BE2C (cell line): ENCODE measurements around the gene CYGB.
A peak's percentile ranks its signal among the peaks of the same experiment; 100 is the strongest.

Experiments used
- DNase-seq: peaks from one replicate; pipeline ENCODE4 v3.0.0-alpha.2; 2020
- H3K27me3 ChIP-seq: fragments of 250-450 bp; sonication (Bioruptor Pico); 2 replicates; pipeline ENCODE4 v1.5.1; 2020; ENCODE audit warnings: mild to moderate bottlenecking
- H3K36me3 ChIP-seq: fragments of 250-450 bp; sonication (Bioruptor Pico); 2 replicates; pipeline ENCODE4 v1.5.1; 2020; ENCODE audit warnings: mild to moderate bottlenecking
- H3K4me1 ChIP-seq: fragments of 250-450 bp; sonication (Bioruptor Pico); 2 replicates; pipeline ENCODE4 v1.5.1; 2020
- H3K4me3 ChIP-seq: 2 replicates; pipeline ENCODE4 v1.5.1; 2011; ENCODE audit warnings: low read depth, low read length
- H3K9me3 ChIP-seq: fragments of 250-450 bp; sonication (Bioruptor Pico); 2 replicates; pipeline ENCODE4 v1.5.1; 2020
- TF ChIP-seq, protein P1 (sequence below): IDR thresholded peaks from 2 replicates; pipeline ENCODE4 v1.5.1; 2012; ENCODE audit warnings: mild to moderate bottlenecking, low read depth, low read length

The CYGB gene

DNA sequence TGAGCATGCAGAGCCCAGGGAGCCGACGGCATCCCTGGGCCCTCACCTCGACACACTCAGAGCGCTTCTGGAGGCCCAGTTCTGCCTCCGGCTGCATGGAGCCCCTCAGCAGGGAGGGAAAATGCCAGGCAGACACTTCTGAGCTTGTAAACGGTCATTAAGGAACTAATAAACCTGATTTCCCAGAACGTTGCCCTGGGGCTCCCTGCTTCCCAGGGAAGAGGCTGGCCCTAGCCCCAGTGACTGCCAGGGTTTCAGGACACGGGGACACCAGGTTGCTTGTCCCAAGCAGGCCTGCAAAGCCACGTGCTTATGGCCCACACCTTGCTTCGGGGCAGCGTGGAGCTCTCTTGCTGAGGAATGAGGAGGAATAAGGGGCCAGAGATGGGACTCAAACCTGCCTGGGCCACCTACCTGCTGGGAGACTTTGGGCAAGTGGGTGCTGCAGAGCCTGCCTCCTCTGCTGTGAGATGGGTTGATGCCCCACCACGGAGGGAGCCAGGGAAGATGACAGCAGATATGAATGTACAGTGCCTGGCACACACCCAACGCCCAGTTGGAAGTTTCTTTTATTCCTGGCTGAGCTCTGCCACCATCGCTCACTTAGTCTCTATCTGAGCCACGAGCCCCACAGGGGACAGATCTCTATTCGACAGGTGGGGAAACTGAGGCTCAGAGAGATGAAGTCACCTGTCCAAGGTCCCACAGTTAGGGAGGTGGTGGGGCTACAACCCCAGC, 41.7 kb downstream of the CYGB start:
- H3K4me3 ChIP-seq = no peak overlapping the region
- DNase-seq = no peak
- no peaks in the 10 kb centered on the region for H3K36me3 ChIP-seq
- TF ChIP-seq, protein P1, sequence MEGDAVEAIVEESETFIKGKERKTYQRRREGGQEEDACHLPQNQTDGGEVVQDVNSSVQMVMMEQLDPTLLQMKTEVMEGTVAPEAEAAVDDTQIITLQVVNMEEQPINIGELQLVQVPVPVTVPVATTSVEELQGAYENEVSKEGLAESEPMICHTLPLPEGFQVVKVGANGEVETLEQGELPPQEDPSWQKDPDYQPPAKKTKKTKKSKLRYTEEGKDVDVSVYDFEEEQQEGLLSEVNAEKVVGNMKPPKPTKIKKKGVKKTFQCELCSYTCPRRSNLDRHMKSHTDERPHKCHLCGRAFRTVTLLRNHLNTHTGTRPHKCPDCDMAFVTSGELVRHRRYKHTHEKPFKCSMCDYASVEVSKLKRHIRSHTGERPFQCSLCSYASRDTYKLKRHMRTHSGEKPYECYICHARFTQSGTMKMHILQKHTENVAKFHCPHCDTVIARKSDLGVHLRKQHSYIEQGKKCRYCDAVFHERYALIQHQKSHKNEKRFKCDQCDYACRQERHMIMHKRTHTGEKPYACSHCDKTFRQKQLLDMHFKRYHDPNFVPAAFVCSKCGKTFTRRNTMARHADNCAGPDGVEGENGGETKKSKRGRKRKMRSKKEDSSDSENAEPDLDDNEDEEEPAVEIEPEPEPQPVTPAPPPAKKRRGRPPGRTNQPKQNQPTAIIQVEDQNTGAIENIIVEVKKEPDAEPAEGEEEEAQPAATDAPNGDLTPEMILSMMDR = no peak
- no peaks in the 10 kb centered on the region for H3K27me3 ChIP-seq
- H3K9me3 ChIP-seq = no peaks in the 10 kb centered on the region
- H3K4me1 ChIP-seq = peaks cover 16% of the 10 kb centered on the region

DNA sequence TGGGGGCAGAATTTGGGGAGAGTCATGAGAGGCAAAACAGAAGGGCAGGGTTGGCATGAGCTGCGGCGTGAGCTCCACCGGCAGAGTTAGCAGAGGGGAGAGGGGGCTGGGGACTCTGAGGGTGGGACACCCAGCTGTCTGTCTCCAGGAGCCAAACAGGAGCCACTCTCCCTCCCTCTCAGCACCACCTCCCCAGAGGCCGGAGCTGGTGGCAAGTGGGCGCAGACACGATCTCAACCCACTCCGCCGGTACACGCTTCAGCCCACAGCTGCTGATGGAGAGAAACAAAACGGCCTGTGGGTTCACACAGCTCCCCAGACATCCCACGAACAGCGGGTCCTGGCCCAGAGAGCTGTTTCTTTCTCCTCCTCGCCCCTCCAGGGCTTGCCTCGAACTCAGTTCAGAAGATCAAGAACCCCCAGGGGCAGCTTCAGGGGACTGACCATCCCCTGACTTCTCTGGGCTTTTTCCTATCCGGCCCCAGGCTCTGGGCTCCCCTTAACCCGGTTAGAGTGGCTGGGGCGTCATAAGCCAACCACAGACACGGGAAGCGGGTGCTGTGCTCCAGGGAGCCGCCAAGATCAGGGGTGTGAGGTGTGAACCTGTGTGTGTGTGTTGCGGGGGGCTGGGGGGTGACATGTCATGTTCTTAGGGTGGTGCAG, 43.9 kb downstream of the CYGB start:
- Histone ChIP-seq H3K4me1 (peaks cover 13% of the 10 kb centered on the region), H3K9me3 (no peaks in the 10 kb centered on the region), H3K27me3 (no peaks in the 10 kb centered on the region), H3K4me3 (no peak overlapping the region), H3K36me3 (no peaks in the 10 kb centered on the region)
- TF ChIP-seq, protein P1 = no peak
- no peak for DNase-seq

DNA sequence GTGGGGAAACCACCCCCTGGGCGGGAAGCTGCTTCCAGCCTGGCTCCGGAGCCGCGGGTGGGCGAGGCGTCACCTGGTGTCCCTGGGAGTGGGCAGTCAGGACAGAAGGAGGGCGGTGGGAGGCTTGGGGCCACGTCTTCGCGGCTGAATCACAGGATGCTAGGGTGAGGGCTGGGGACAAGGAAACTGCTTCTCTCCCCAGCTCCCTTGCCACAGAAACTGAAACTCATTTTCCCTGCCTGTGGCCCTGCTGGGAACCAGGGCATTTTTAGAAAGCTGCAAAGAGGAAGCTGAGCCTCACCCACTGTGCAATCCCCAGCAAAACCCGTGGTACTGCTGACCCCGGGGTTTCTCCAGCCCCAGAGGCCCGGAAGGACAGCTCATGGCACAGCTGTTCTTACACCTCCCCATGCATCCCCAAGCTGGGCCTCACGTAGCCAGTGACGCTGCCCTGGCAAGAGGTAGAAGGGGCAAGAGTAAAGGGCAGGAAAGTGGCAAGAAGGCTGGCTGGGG, 44.5 kb downstream of the CYGB start:
- H3K9me3 ChIP-seq = no peaks in the 10 kb centered on the region
- no peak overlapping the region for H3K4me3 ChIP-seq
- TF ChIP-seq, protein P1 = no peak
- no peaks in the 10 kb centered on the region for H3K36me3 ChIP-seq
- H3K4me1 ChIP-seq = peaks cover 10% of the 10 kb centered on the region
- DNase-seq = no peak
- H3K27me3 ChIP-seq = no peaks in the 10 kb centered on the region

DNA sequence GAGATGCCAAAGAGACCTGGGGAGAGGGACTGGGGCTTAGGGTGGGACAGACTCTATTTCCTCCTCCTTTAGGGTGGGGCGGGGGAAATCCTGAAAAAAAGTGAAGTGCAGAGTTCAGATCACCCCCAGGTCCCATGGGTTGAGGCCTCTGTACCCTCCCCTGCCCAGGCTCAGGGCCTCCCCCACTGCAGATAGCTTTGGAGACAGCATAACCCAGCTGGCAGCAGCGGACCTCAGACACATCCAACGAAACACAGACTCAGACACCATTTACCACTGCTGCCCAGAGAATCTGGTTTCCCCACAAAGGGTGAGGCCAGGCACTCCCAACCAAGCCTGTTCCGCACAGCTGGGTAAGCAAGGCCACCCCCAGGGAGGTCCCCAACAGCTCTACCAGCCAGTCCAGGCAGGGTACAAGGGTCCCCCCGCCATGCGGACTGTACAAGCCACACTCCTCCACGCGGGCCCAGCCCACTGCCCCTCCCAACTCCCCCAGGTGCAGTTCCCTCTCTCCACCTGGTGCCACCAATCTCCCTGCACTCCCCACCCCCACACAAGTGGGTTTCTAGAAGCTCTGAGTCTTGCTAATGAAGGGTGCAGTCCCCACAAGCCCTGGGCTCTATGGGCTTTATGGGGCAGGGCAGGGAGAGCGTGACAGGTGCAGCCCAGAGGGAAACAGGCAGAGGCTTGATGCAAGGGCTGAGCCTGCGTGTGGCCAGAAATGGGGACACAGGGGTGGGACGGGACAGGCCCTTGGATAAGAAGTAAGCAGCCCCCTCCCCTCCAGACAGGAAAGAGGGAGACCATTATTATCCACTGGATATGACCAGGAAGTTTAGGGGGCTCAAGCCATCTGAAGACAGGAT, 45.2 kb downstream of the CYGB start:
- Histone ChIP-seq H3K4me3 (no peak overlapping the region), H3K27me3 (no peaks in the 10 kb centered on the region), H3K9me3 (no peaks in the 10 kb centered on the region), H3K36me3 (no peaks in the 10 kb centered on the region), H3K4me1 (peaks cover 4% of the 10 kb centered on the region)
- DNase-seq = no peak
- TF ChIP-seq, protein P1 = no peak

DNA sequence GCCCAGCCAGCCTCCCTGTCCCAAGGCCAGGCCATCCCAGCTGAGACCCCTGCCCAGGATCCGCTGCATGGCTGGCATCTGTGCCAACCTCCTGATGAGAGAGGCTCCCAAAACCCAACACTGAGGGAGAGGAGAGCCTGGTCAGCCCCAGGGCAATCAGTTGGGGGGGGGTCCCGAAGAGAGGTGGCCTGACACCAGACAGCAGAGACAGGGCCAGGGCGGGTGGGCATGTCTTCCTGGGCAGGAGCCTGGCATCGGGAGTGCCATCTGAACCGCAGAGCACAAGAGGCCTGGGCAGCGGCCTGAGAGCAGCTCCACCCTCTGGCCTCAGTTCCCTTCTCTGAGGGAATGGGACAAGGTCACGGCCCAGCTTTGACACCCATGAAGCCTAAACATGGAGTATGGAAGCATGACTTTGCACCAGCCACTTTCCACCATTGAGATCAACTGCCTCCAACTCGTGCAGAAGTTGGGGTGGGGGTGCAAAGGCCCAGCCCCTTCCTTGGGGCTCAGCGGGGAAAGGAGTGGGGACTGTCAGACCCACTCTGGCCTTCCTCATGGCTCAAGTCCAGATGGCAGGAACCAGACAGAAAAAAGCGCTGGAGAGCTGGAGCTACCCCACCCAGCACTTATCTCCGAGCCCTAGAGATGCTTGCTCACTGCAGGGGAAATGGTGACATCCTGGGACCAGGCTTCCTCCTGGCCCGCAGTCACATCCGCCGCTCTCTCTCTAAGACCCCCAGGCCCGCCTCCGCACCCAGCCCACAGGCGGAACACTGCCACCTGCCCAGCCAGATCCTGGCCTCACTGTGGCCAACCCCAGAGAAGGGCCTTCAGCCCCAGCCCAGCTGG, 46.0 kb downstream of the CYGB start:
- Histone ChIP-seq H3K36me3 (no peaks in the 10 kb centered on the region), H3K4me1 (peaks cover 4% of the 10 kb centered on the region; the same call in 1 of the 2 replicates), H3K27me3 (no peaks in the 10 kb centered on the region), H3K4me3 (no peak overlapping the region), H3K9me3 (no peaks in the 10 kb centered on the region)
- TF ChIP-seq, protein P1 = no peak
- peak; percentile 9 for DNase-seq
